ENCODE data around the gene GPRC5A. TPM values are rescaled to one million over a fixed set of nuclear protein-coding genes. Genes with fewer than 3 reads are reported as not detected.

The GPRC5A gene
- total RNA-seq, 1 experiment from 2014 or later, result 468 TPM

DNA sequence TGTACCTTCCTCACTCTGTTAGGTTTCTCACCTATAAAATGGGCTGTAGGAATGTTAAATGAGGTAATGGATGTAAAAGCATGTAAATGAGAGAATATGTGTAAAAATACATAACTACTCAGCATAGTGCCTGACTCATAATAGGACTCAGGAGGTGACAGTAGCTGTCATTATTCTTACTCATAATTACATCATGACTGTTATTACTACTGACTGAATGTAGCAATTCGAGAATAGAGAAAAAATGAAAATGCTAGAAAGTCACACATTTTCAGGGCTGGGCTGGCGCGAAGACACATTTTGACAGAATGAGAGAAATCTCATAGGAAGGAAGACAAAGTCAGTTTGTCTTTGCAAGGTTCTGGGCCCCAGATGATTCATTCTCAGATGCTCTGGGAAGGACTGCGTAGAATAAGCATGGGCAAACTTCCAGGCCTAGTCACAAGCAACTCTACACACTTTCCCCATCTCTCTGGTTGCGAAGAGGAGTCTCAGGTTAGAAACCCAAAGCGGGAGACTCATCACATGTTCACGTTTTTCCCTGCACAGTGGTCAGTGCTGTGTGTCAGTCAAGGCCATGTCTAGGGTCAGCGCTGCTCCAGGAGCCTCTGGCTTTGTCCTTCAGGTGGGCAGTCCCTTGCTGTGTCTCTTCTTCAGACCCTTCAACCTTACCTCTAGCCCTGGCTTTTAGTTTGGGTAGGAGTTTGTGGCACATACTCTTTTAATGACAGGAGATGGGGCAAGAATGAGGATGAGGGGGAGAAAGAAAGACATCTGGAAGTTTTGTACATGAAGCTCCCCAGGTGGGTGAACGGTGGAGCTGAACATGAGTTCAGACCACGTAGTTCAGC lies 8.4 kb downstream of the GPRC5A start:
- H3F3A ChIP-seq (ENCODE audit: insufficient read depth, low read depth), result peaks cover 95% of the 10 kb centered on the region
- H2AFZ ChIP-seq, result no peak overlapping the region
- H3K79me2 ChIP-seq (ENCODE audit: low read depth), result peaks cover 100% of the 10 kb centered on the region
- peaks cover 63% of the 10 kb centered on the region for H3K36me3 ChIP-seq (ENCODE audit: low read depth)
- BruUV-seq (replicated peaks), result no TSS peak
- H4K20me1 ChIP-seq (ENCODE audit: insufficient read depth), result peaks cover 93% of the 10 kb centered on the region
- no peaks in the 10 kb centered on the region for H3K27me3 ChIP-seq (ENCODE audit: insufficient read depth, low read depth)
- no peaks in the 10 kb centered on the region for H3K9me3 ChIP-seq (ENCODE audit: insufficient read depth, low read depth)
- H3K4me2 ChIP-seq, result peak overlapping the region; percentile 85
- DNase-seq, result peak in 1 of 2 experiments; percentile 65
- intact Hi-C loops (cut with micrococcal nuclease; ENCODE audit: unreplicated experiment), result loop anchor here (2.0 to 10.0 kb wide), 2 partner anchors 65 to 195 kb away; no protein-coding TSS in a partner anchor
- peaks cover 89% of the 10 kb centered on the region for H3K4me1 ChIP-seq (replicated peaks; ENCODE audit: insufficient read depth)
- H3K9me2 ChIP-seq (ENCODE audit: insufficient read depth), result no peaks in the 10 kb centered on the region
- H3K27ac ChIP-seq, result peak overlapping the region; percentile 76
- no peak for TF ChIP-seq EZH2 (IDR thresholded peaks at IDR 0.05; ENCODE audit: low read depth)
- TF ChIP-seq, protein P1, sequence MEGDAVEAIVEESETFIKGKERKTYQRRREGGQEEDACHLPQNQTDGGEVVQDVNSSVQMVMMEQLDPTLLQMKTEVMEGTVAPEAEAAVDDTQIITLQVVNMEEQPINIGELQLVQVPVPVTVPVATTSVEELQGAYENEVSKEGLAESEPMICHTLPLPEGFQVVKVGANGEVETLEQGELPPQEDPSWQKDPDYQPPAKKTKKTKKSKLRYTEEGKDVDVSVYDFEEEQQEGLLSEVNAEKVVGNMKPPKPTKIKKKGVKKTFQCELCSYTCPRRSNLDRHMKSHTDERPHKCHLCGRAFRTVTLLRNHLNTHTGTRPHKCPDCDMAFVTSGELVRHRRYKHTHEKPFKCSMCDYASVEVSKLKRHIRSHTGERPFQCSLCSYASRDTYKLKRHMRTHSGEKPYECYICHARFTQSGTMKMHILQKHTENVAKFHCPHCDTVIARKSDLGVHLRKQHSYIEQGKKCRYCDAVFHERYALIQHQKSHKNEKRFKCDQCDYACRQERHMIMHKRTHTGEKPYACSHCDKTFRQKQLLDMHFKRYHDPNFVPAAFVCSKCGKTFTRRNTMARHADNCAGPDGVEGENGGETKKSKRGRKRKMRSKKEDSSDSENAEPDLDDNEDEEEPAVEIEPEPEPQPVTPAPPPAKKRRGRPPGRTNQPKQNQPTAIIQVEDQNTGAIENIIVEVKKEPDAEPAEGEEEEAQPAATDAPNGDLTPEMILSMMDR (conservative IDR thresholded peaks at IDR 0.05), result no peak
- CTCF ChIA-PET, result interaction anchor here (0.9 kb wide), 1 partner anchor 63 kb away, joined by 3 read pairs; no protein-coding TSS in a partner anchor
- H3K4me3 ChIP-seq, result peak overlapping the region; percentile 17; the same call in 1 of the 2 replicates
- POLR2A ChIA-PET (ENCODE audit: unreplicated experiment), result interaction anchor here (0.6 to 2.8 kb wide), 4 partner anchors 8 to 501 kb away, joined by 3 to 28 read pairs (median 7); partner anchors contain the start of gene GPRC5A

GRCh38 chr12:12900786-12901157 lies 9.4 kb downstream of the GPRC5A start:
- no peak for TF ChIP-seq EZH2 (IDR thresholded peaks at IDR 0.05; ENCODE audit: low read depth)
- TF ChIP-seq, protein P1 (conservative IDR thresholded peaks at IDR 0.05), result no peak
- no TSS peak for BruUV-seq (replicated peaks)
- Histone ChIP-seq H3K4me2 (peak overlapping the region; percentile 85), H3K79me2 (ENCODE audit: low read depth) (peaks cover 100% of the 10 kb centered on the region), H3K9me3 (ENCODE audit: insufficient read depth, low read depth) (no peaks in the 10 kb centered on the region), H3K27ac (peak overlapping the region; percentile 76), H3K9me2 (ENCODE audit: insufficient read depth) (no peaks in the 10 kb centered on the region), H4K20me1 (ENCODE audit: insufficient read depth) (peaks cover 93% of the 10 kb centered on the region), H3K36me3 (ENCODE audit: low read depth) (peaks cover 66% of the 10 kb centered on the region), H2AFZ (no peak overlapping the region), H3K4me1 (replicated peaks; ENCODE audit: insufficient read depth) (peaks cover 89% of the 10 kb centered on the region), H3F3A (ENCODE audit: insufficient read depth, low read depth) (peaks cover 96% of the 10 kb centered on the region), H3K4me3 (peak overlapping the region; percentile 19; the same call in 1 of the 2 replicates), H3K27me3 (ENCODE audit: insufficient read depth, low read depth) (no peaks in the 10 kb centered on the region)
- intact Hi-C loops (cut with micrococcal nuclease; ENCODE audit: unreplicated experiment), result loop anchor here (2.0 kb wide), 1 partner anchor 66 kb away; no protein-coding TSS in a partner anchor
- ChIA-PET CTCF (interaction anchor here (0.7 kb wide), 1 partner anchor 18 kb away, joined by 3 read pairs; no protein-coding TSS in a partner anchor), POLR2A (ENCODE audit: unreplicated experiment) (interaction anchor here (1.1 to 2.8 kb wide), 2 partner anchors 9 to 28 kb away, joined by 28 to 58 read pairs; partner anchors contain the start of gene GPRC5A)
- DNase-seq, result no peak

- H3F3A ChIP-seq (ENCODE audit: insufficient read depth, low read depth), result peaks cover 97% of the 10 kb centered on the region
- peak overlapping the region; percentile 76 for H3K27ac ChIP-seq
- POLR2A ChIA-PET (ENCODE audit: unreplicated experiment), result interaction anchor here (0.5 to 2.8 kb wide), 5 partner anchors 10 to 66 kb away, joined by 3 to 58 read pairs (median 4); partner anchors contain the start of gene GPRC5A
- H3K9me3 ChIP-seq (ENCODE audit: insufficient read depth, low read depth), result no peaks in the 10 kb centered on the region
- TSS peak; percentile 85 for BruUV-seq (replicated peaks)
- H3K36me3 ChIP-seq (ENCODE audit: low read depth), result peaks cover 65% of the 10 kb centered on the region
- TF ChIP-seq EZH2 (IDR thresholded peaks at IDR 0.05; ENCODE audit: low read depth), result no peak
- no peaks in the 10 kb centered on the region for H3K9me2 ChIP-seq (ENCODE audit: insufficient read depth)
- peak overlapping the region; percentile 19; the same call in 1 of the 2 replicates for H3K4me3 ChIP-seq
- no peak overlapping the region for H2AFZ ChIP-seq
- peak overlapping the region; percentile 85 for H3K4me2 ChIP-seq
- intact Hi-C loops (cut with micrococcal nuclease; ENCODE audit: unreplicated experiment), result loop anchor here (2.0 kb wide), 1 partner anchor 66 kb away; no protein-coding TSS in a partner anchor
- H3K27me3 ChIP-seq (ENCODE audit: insufficient read depth, low read depth), result no peaks in the 10 kb centered on the region
- peaks cover 84% of the 10 kb centered on the region for H3K4me1 ChIP-seq (replicated peaks; ENCODE audit: insufficient read depth)
- H4K20me1 ChIP-seq (ENCODE audit: insufficient read depth), result peaks cover 93% of the 10 kb centered on the region
- peaks cover 100% of the 10 kb centered on the region for H3K79me2 ChIP-seq (ENCODE audit: low read depth)
- CTCF ChIA-PET, result interaction anchor here (0.5 to 0.7 kb wide), 3 partner anchors 17 to 1266 kb away, joined by 3 read pairs; no protein-coding TSS in a partner anchor
- DNase-seq, result peak; percentile 60 to 86
These were observed 9.9 kb downstream of the GPRC5A start for GRCh38 chr12:12901158-12901791.
